ENCODE measurements around the gene SEMA3C.

SEMA3C gene

DNA sequence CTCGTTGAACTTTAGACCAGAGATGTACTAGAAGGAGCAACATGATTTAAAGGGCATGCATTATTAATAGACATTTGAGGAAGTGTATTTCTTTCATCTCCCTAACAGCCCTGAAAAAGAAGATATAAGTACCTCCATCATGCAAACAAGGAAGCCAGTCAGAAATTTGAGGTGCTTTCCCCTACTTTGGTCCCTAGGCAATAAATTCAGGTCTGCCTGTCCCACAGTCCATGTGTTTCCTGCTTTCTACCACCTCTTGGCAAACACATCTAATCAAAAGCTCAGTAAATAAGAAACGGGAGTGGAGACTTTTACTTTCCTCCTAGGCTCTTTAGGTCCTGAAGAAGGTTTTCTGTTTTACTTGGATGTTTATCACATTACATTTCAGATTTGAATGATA is 5.2 kb upstream of the SEMA3C start:
- DNase-seq = no peak

DNA sequence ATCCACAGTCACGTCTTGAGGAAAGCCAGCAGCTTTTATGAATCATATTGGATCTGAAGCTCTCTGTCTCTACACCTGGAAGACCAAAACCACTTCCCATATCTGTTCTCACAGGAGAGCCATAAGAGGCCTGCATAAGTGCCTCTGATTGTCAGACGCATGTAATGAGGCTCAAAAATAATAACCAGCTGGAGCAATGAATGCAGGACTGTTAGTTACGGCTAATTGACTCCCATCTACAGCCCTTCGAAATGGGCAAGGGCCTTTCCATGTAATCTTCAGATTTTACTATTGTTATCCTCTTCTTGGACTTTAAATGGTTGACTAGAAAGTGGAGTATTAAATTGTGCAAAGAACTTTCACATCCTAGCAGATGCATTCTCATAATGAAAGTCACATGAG is 4.4 kb upstream of the SEMA3C start:
- peak; percentile 25 to 84 for DNase-seq

DNA sequence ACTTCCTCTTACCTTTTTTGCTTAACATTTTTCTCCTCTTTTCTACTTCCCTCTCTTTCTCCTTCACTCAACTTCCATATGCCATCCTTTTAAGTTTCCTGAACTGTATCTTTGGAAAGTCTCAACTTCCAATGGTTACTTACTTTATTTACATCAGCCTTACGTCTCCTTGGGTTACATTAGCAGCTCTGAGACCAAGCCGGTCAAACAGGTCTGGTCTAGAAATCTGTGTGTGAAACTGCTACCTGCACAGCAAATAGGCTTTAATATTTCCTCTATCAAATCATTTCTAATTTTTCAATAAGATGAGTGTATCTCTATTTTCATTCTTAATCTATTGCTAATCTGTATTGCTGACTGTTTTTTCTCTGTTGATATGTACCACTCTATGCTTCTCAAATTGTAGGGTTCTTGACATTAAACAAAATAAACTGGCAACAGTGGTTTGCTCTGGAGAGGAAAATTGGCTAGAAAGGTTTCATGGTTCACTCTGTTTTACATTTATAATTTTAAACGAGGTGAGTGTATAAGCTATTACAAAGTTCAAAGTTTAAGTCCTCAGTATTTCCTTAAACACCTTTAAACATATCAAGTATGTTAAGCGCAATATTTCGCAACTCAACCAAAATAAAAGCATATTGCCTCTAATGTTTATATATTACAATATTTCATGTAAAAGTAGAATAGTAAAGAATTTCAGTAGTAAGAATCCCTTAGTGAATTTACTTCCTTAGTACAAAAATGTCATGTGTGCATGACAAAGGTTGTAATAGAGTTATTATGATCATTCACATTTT is 3.6 kb upstream of the SEMA3C start:
- no peak for DNase-seq

DNA sequence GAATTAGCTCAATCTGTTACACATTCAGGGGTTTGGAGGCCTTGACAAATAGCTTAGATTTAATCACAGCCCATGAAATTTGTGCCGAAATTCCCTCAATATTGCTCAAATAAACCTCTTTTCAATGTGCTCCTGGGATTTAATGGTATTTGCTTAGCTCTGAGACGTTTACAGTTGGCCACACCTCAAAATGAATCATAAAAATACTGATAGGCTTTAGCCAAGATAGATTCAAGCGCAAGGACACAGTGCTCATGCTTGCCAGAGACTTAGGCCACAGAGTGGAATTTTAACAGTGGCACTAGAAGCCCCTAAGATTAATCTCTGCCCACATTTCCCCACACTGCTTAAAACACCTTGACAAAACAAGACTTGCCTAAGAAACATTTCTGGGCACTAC is 2.3 kb upstream of the SEMA3C start:
- no peak for DNase-seq

DNA sequence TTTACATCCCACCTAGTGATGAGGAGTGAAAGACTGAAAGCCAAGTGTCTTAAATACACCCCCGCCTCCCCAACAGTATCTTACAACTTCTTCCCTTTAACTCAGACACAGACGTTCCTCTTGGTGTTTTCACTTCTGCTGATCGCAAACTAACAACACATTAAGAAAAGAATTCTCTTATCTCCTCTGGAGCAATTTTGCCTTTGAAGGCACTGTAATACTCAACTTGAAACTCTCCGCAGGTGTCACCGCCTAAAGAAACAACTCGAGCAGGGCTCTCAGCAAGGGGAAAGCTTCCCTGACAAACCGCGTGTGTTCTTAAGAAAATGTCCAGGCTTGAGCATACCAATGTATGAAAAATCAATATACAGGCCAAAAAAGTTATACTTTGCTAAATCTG is 452 bp downstream of the SEMA3C start:
- no peak for DNase-seq

DNA sequence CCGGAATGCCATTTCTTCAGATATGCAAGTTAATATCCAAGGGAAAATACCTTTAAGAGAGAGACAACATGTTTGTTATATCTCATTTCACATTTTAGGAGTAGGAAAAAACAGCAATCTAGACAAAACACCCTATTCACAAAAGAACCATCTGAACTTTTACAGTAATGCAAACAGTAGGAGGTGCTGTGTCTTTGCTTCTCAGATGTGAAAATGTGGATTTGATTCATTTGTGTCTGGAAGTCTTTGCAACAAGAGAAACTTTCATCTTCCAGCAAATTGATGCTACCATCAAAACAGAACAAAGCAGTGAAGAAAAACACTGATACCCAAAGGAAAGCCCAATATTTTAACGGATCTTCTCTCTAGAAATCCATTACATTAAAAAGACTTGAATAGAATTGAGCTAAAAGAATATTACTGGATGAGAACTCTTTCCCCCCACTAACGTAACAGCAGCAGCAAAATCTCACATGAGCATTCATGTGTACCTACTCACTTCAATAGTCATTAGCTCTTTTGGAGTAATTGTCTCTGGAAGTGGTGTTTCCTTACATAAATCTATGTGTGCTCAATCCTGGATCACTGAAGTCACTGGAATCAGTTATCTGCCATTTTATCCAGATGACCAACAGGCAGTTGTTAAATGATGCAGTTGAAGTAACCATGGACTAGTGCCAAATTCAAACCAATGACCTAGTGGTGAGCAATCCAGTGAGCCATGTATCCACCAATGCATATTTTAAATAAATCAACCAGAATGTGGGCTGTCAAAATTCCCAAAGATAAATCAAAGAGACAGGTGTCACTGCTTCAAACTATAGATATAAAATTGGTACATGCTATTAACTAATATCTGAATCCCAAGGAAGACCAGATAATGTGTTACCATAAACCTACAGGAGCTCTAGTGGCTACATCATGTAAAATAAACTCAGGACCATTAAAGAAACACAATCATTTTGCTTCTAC is 1.8 kb downstream of the SEMA3C start:
- DNase-seq = peak in 1 of 2 experiments; percentile 28

DNA sequence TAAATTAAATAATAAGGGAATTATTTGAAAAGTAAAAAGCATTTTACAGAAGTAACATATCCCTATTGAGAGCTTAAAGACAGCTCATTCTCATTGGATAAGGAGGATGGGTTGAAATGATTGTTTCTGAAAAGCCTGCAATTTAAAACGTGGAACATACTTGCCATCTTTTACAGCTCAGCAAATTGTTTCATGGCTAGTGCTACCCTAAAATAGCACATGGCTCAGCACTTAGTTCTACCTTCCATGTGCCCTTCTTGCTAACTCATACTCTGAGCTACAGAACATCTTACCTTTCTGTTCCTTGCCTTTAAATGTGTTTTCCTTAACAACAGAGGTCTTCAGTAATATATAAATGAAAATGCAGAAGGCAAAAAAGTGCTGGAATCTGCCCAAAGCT is 8.6 kb downstream of the SEMA3C start:
- no peak for DNase-seq

DNA sequence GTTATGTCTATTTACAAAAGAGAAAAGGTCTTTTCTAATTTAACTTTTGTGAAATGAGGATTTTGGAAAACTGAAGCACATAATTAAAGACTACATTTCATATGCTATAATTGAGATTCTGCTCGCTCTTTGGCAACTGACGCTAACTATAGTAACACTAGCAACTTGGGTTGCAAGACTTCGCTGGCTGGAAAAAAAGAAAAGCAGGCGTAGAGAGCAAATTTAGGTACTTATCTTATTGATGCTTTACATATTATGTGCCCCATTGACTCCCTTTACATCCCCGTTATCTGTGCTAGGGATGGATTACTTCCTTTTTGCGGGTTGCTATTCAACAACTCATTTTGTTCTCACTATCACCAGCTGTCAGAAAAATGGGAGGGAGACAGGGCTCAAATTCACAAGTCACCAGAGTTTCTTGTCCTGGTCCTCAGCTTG is 10.5 kb downstream of the SEMA3C start:
- DNase-seq = no peak

DNA sequence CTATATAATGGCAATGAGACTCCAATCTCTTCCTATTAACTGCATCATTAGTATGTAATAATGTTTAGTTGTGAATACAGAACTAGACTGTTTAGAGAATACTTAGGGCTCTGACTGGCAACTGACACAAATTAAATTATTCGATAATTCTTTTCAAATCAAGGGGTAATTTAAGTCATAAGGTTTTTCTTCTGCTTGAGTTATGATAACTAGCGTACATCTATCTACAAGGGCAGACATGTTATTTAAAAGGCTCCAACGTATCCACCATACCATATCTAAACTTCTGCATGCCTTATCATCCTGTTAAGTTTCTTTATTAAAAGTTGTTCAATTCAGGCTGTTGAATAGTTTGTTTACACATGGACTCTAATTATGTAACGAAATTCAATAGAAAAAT is 11.2 kb downstream of the SEMA3C start:
- DNase-seq = no peak

DNA sequence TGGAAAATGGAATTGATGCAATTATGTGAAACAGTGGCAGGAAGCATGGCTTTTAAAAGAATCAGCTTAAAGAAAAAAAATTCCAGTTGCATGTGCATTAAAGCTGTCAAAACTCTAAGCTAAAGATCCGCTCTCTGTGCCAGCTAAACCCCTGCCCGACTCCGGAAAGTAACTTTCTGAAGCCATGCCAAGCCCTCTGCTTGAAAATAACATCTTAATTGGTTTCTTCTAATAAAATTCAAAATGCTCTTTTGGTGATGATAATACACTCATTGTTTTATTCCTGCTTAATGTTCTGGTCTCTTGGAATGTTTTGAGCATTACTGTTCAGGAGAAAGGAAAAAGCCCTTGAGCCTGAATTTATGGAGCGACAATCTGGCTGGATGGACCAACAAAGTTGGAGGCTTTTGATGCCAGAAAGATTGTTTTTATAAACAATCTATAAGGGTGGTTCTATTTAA is 11.7 kb downstream of the SEMA3C start:
- no peak for DNase-seq

DNA sequence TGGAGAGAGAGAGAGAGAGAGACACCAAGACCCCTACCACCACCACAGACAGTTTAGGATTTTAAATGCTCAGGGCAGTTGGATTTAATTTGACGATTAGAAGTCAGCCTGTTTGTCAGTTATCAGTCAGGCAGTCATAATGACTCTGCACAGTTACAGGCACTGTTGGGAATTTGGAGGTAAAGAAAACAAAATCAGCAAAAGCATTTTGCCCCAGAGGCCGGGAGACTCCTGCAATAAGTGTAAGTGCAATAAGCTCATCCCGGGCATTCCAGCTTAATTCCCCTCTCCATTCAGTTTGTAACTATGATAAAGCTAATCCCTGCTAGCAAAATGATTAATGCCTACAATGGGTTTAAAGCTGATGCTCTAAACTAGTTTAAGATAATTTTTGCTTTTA is 13.5 kb downstream of the SEMA3C start:
- no peak for DNase-seq

DNA sequence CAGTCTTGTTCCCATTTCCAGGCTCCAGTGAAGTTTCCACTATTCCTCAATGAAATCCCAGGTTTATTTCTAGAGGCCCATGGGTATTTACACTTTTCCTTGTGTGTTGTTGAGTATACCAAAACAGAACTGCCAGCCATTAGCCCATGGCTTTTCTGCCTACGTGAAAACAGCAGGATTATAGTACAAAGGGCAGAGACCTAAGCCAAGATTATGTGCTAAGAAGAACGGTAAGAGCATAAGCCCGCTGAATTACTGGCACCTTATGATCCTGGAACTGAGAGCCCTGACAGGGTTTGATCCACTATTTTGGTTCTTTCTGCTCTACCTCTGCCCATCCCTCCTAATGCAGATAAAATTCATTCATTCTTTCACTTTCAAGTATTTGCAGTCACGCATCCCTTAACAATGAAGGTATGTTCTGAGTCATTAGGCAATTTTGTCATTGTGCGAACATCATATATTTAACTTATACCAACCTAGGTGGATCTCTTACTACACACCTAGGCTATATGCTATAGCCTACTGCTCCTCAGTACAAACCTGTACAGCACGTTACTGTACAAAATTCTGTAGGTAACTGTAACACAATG is 16.0 kb downstream of the SEMA3C start:
- DNase-seq = no peak

DNA sequence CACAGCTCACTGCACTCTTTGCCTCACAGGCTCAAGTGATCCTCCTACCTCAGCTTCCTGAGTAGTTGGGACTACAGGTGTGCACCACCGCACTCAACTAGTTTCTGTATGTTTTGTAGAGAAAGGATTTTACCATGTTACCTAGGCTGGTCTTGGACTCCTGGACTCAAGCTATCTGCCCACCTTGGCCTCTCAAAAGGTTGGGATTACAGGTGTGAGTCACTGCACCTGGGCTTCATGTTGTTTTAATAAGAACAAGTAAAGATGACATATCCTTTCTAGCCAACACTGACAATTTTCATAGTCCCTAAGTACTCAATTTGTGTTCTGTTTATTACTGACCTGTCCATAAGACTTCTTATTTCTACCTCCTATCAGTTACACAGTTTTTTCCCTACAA is 16.8 kb downstream of the SEMA3C start:
- DNase-seq = no peak

DNA sequence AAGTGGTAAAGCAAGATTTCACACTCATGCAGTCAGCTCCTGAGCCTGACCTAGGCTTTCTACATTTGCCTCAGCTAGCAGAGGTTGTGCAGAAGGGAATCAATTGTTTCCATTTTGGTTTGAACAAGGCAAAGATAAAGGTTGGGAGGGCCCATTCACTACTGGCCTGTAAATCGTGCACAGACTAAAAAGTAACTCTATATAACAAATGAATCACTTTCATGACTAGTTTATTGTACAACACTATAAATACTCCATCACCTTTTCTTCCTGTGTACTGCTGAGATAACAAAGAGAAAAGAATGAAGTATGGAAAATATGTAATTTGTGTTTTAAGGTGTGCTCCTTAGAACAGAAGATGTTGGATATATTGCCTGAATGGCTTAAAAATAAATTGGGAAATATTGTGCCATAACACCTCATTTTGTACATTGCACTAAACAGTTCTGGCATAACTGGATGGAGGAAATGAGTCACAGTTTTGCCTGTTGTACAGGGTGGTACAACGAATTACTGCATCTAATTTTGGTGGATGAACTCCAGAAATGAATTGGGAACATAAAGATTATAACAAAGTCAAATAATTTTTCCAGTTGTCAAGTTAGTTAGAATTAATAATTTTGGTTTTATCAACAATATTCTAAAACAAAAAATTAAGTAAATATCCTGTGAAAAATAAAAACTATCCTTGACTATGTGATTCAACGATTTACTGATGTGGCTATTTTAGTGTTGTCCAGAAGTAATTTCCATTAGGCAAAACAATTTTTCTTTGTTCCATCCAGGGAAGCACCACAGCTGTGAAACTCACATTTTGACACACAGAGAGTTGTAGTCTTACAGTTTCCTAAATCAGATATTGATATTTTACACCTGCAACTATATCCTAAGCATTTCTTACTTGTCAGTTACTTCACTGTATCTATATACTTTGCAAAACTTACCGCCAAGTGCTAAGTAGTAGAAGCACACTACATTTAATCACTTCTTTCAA is 18.0 kb downstream of the SEMA3C start:
- no peak for DNase-seq

DNA sequence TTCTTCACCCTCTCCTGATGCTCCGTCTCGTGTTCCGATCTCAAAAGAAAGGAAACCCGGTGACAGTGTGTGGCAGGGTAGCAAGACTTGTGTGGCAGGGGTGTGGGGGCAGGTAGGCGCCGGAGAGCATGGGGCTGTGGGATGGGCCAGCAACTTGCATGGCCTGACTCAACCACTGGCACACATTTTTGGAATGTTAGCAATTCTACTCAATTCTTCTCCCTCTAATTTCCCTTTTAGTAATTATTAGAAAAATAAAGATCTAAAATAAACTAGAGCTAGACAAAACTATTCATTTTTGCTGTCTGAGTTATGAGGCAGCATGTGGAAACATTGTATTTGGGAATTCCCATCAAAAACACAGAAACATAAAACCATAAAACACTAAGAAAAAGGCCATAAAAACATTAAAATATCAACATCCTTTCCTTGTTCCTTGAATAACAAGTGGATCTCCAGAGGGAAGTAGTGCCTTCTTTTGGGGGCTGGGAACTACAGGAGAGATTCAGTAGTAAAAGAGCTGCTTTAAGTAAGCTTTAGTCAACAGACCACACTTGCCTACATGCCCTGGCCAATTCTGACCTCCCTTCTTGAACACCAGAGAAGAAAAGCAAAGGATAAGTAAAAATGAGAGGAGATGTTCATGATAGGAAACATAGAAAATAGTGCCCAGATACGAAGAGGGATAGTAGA is 21.8 kb downstream of the SEMA3C start:
- DNase-seq = no peak

DNA sequence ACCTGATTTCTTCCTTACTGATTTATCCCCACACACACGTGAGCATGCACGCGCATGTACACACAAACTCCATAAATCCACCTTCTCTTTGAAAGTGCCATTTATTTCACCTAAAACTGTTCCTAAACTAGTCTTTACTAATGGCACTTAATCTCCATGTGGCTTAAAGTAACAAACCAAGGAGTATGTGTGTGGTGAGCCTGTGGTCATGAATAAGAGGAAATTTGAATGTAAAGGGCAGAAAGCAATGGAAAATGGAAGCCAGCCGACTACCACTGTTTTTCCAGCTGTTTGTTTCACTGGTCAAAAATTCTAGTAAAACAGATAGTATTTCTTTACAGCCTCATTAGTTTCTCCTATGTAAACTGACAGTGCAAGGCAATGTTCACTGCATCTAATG is 23.8 kb downstream of the SEMA3C start:
- no peak for DNase-seq

DNA sequence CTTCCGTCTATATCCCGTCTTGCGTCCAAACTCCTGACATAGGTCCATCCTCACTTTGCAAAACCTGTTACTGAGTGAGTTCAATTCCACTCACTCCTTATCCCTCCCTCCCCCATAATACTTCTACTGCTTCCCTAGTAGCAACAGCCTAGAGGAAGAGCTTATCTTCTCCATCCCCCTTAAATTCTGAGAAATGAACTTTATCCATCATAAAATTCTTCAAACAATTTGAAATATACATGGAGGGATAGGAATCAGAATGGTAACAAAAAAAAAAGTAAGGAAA is 27.6 kb downstream of the SEMA3C start:
- no peak for DNase-seq

DNA sequence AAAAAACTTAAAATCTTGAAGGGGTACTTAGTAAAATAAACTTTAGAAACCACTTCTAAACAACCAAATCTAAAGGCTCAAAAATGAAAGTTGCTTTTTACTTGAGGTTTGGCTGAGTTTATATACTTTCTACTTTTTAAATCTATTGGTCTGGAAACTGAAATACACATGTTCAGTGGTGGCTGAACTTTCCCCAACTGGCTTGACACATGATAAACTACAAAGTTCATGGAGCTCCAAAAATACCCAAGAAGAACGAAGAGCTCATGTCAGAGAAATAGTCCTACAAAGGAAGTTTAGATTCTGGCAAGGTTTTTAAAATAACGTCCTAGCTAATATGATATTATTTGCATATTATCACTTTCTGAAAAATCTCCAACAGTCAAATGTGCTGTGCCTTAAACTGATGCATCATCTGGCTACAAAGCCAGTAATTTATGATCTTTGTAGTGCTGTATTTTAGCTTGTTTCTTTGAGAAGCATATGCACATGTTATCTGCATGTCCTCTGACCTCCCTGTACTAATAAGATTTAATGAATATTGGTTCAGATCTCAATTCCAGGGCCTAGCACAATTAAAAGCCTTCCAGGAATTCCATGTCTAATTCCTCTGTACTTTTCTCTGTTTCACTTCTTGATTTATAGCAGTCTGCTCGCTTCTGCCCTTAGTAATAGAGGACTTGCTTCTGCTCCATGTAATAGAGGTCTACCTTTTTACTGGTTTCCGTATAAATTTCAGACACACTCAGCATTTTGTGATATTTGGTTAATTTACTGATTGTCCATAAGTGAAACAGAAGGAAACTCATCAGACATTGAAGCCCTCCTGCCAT is 28.2 kb downstream of the SEMA3C start:
- DNase-seq = no peak

DNA sequence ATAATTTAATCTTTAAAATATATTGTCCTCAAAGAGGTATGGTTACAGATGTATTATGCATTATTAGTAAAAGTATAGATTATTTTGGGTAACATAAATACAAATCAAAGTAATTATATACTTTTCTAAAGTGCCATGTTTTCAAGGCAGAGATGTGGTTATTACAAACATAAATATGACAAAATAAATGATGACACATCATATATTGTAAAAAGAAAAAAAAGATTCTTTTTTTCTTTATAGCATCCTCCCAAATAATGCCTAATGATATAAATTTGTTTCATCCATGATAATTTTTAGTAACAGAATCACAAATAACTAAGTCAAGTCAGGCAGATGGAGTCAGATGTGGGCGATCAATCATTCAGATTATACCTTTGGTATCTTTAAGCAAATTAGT is 29.3 kb downstream of the SEMA3C start:
- DNase-seq = no peak

DNA sequence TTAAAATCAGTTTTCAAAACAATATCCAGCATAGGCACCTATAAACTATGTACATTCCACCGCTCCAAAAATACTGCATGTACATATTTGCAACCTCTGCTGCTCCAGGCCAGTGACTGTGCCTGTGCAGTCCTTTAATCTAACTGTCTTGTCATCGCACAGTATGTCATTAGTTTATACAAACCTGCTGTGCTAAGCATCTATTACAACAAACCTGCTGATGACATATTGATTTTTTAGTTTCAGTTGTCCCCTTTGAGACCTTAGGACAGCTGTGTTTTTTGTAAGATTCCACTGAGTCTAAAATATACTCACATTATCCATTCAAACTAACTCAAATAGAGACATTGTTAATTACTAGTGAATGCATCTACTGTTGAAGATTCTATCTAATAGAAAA is 33.1 kb downstream of the SEMA3C start:
- DNase-seq = no peak

Measured in NCI-H2081 (cell line).